ENCODE data around the gene MED9. TPM values are rescaled to one million over a fixed set of nuclear protein-coding genes. Genes with fewer than 3 reads are reported as not detected.
"Not testable (repeated sequence)": the region's sequence is repeated elsewhere in the genome, so short reads cannot be mapped to it uniquely, and the experiment has no call there.

The MED9 gene
- total RNA-seq, 1 donor from 2014 or later: 15.3 TPM

DNA sequence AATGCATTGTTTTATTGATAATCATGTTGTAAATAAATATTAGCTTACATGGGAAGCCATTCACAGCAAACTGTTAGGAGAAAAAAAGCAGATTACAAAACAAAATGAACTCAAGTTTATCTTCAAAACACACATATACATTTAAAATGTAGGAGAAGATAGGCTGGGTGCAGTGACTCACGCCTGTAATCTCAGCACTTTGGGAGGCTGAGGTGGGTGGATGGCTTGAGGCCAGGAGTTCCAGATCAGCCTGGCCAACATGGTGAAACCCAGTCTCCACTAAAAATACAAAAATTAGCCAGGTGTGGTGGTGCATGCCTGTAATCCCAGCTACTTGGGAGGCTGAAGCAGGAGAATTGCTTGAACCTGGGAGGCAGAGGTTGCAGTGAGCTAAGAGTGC lies 10.9 kb upstream of the MED9 start:
- H3K27ac Mint-ChIP-seq; H3K4me3 Mint-ChIP-seq; intact Hi-C loops (cut with micrococcal nuclease); DNase-seq; H3K36me3 Mint-ChIP-seq (ENCODE audit: low read depth); H3K4me1 Mint-ChIP-seq; H3K9me3 Mint-ChIP-seq: not testable (repeated sequence)
- H3K27me3 Mint-ChIP-seq: peaks cover 18% of the 10 kb centered on the region

GRCh38 chr17:17466511-17466910 lies 10.3 kb upstream of the MED9 start:
- Mint-ChIP-seq H3K27ac (no peak overlapping the region), H3K36me3 (ENCODE audit: low read depth) (no peaks in the 10 kb centered on the region), H3K9me3 (no peaks in the 10 kb centered on the region), H3K4me1 (no peaks in the 10 kb centered on the region), H3K4me3 (no peak overlapping the region), H3K27me3 (peaks cover 18% of the 10 kb centered on the region)
- intact Hi-C loops (cut with micrococcal nuclease): no loop called here
- no peak for DNase-seq

- H3K27me3 Mint-ChIP-seq: peaks cover 20% of the 10 kb centered on the region
- DNase-seq: no peak
- H3K4me3 Mint-ChIP-seq: no peak overlapping the region
- no peaks in the 10 kb centered on the region for H3K36me3 Mint-ChIP-seq (ENCODE audit: low read depth)
- no peak overlapping the region for H3K27ac Mint-ChIP-seq
- intact Hi-C loops (cut with micrococcal nuclease): no loop called here
- no peaks in the 10 kb centered on the region for H3K4me1 Mint-ChIP-seq
- H3K9me3 Mint-ChIP-seq: no peaks in the 10 kb centered on the region
Observed at GRCh38 chr17:17467016-17467415, 9.8 kb upstream of the MED9 start.

DNA sequence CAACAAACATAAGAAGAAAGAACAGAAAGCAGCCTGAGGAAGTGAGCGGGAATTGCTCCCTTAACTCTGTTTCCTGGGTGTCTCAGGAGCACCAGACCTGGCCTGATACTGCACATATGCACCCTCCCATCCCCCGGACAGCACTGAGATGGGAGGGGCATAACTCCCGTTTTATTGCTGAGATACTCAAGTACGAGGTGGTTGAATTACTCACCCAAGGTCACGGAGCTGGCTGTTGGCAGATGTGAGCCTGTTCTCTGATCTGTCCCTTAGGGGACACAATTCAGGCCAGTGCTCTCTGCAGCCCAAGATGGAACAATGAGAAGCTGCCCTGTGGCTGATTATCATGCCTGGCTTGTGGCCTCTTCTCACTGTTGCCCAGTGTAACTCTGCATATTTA lies 9.1 kb upstream of the MED9 start:
- Mint-ChIP-seq H3K4me1 (no peaks in the 10 kb centered on the region), H3K27ac (no peak overlapping the region), H3K9me3 (no peaks in the 10 kb centered on the region), H3K4me3 (no peak overlapping the region), H3K27me3 (peaks cover 24% of the 10 kb centered on the region), H3K36me3 (ENCODE audit: low read depth) (no peaks in the 10 kb centered on the region)
- no peak for DNase-seq
- intact Hi-C loops (cut with micrococcal nuclease): no loop called here

- intact Hi-C loops (cut with micrococcal nuclease): no loop called here
- H3K9me3 Mint-ChIP-seq: no peaks in the 10 kb centered on the region
- no peak for DNase-seq
- H3K4me3 Mint-ChIP-seq: no peak overlapping the region
- no peak overlapping the region for H3K27ac Mint-ChIP-seq
- no peaks in the 10 kb centered on the region for H3K36me3 Mint-ChIP-seq (ENCODE audit: low read depth)
- H3K27me3 Mint-ChIP-seq: peaks cover 31% of the 10 kb centered on the region
- H3K4me1 Mint-ChIP-seq: no peaks in the 10 kb centered on the region
Observed at GRCh38 chr17:17468217-17469010, 8.4 kb upstream of the MED9 start.

GRCh38 chr17:17469358-17469757 lies 7.4 kb upstream of the MED9 start:
- H3K27me3 Mint-ChIP-seq: peaks cover 31% of the 10 kb centered on the region
- intact Hi-C loops (cut with micrococcal nuclease): no loop called here
- no peak for DNase-seq
- H3K4me1 Mint-ChIP-seq: no peaks in the 10 kb centered on the region
- no peaks in the 10 kb centered on the region for H3K36me3 Mint-ChIP-seq (ENCODE audit: low read depth)
- no peak overlapping the region for H3K4me3 Mint-ChIP-seq
- no peak overlapping the region for H3K27ac Mint-ChIP-seq
- H3K9me3 Mint-ChIP-seq: no peaks in the 10 kb centered on the region

DNA sequence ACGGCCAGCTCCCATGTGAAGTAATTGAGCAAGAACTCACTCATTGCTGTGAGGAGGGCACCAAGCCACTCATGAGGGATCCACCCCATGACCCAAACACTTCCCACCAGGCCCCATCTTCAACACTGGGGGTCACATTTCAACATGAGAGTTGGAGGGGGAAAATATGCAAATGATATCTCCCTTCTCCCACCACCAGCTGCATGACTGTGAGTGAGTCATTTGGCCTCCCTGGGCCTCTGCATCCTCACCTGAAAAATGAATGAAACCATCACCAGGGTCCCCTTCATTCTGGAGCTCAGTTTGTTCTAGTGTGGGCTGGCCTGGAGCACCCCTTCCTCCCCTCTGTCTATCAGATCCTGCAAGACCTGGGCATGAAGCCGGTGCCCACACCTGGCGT lies 6.8 kb upstream of the MED9 start:
- no peaks in the 10 kb centered on the region for H3K9me3 Mint-ChIP-seq
- no peak overlapping the region for H3K4me3 Mint-ChIP-seq
- peaks cover 31% of the 10 kb centered on the region for H3K27me3 Mint-ChIP-seq
- H3K36me3 Mint-ChIP-seq (ENCODE audit: low read depth): no peaks in the 10 kb centered on the region
- intact Hi-C loops (cut with micrococcal nuclease): no loop called here
- H3K4me1 Mint-ChIP-seq: no peaks in the 10 kb centered on the region
- no peak overlapping the region for H3K27ac Mint-ChIP-seq
- no peak for DNase-seq

DNA sequence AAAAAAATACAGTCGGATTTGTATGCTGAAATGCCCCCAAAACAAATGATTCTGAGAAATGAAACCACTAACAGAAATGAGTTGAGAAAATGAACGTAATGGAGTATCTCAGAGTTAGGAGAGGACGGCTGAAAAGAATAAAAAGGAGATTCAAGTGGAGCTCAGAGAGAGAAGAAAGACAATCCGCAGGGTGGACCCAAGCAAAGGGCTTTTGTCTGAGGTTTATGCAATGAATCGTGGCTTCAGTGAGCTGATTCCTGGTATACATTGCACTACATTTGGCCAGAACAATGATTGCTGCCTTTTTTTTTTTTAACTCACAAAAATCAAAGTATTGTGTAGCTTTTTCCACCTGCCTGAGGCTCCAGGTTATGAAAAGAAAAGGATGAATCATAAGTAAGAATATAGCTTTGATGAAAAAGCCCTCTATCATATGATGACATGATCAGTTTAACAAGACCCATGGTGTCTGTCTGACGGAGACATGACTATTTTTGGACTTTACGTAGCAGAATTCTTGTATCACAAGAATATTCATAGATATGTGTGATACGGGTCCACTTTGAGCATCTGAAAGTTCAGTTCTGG lies 4.4 kb upstream of the MED9 start:
- peaks cover 2% of the 10 kb centered on the region for H3K36me3 Mint-ChIP-seq (ENCODE audit: low read depth)
- H3K4me1 Mint-ChIP-seq: peaks cover 5% of the 10 kb centered on the region
- H3K9me3 Mint-ChIP-seq: no peaks in the 10 kb centered on the region
- no peak overlapping the region for H3K4me3 Mint-ChIP-seq
- peak overlapping the region; percentile 13 for H3K27ac Mint-ChIP-seq
- intact Hi-C loops (cut with micrococcal nuclease): no loop called here
- H3K27me3 Mint-ChIP-seq: peaks cover 24% of the 10 kb centered on the region
- no peak for DNase-seq

- Mint-ChIP-seq H3K27me3 (peaks cover 15% of the 10 kb centered on the region), H3K27ac (no peak overlapping the region), H3K4me3 (no peak overlapping the region), H3K9me3 (no peaks in the 10 kb centered on the region), H3K4me1 (peaks cover 17% of the 10 kb centered on the region), H3K36me3 (ENCODE audit: low read depth) (peaks cover 2% of the 10 kb centered on the region)
- intact Hi-C loops (cut with micrococcal nuclease): no loop called here
- DNase-seq: no peak
Observed at GRCh38 chr17:17474341-17474740, 2.5 kb upstream of the MED9 start.

DNA sequence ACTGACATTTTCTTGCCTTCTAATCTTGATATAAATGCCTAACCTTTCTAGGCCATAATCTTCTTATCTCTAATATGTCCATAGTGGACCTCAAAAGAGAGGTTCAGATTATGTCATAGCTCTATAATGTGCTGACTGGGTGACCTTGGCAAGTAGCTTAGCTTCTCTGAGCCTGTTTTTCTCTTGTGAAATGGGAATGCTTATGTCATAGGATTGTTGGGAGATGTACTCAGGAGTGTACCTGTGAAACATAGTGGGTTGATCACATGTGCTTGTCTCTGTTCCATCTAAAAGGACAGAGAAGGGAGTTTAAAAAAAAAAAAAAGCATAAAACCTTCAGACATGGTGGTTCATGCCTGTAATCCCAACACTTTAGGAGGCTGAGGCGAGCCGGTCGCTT lies 2.4 kb downstream of the MED9 start:
- Mint-ChIP-seq H3K4me1 (peaks cover 46% of the 10 kb centered on the region), H3K9me3 (no peaks in the 10 kb centered on the region), H3K27me3 (peaks cover 2% of the 10 kb centered on the region), H3K27ac (no peak overlapping the region), H3K36me3 (ENCODE audit: low read depth) (peaks cover 19% of the 10 kb centered on the region), H3K4me3 (no peak overlapping the region)
- DNase-seq: no peak
- intact Hi-C loops (cut with micrococcal nuclease): no loop called here

DNA sequence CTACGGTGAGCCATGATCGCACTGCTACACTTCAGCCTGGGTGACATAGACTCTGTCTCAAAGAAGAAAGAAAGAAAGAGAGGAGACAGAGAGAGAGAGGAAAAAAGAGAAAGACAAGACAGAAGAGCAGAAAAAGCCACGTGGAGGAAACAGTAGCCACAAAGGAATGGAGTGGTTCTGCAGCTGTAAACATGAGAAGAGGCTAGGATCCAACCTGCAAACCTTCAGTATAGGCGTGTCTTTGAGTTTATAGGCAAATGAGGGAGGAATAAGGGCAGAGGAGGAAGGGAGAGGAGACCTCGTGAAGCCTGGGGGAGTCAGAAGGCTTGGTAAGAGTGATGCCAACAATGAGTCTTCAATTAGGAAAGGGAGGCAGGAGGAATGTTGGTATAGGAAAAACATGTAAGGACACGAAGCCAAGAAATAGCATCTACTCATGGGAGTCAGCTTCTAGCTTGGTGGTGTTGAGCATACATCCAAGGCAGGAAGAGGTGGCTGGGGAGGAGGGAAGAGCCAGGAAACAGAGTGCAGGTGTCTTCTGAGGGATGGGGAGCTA lies 3.9 kb downstream of the MED9 start:
- H3K36me3 Mint-ChIP-seq (ENCODE audit: low read depth): peaks cover 28% of the 10 kb centered on the region
- H3K4me3 Mint-ChIP-seq: no peak overlapping the region
- DNase-seq: no peak
- H3K27me3 Mint-ChIP-seq: peaks cover 2% of the 10 kb centered on the region
- intact Hi-C loops (cut with micrococcal nuclease): no loop called here
- H3K9me3 Mint-ChIP-seq: no peaks in the 10 kb centered on the region
- H3K27ac Mint-ChIP-seq: peak overlapping the region; percentile 23
- H3K4me1 Mint-ChIP-seq: peaks cover 53% of the 10 kb centered on the region

DNA sequence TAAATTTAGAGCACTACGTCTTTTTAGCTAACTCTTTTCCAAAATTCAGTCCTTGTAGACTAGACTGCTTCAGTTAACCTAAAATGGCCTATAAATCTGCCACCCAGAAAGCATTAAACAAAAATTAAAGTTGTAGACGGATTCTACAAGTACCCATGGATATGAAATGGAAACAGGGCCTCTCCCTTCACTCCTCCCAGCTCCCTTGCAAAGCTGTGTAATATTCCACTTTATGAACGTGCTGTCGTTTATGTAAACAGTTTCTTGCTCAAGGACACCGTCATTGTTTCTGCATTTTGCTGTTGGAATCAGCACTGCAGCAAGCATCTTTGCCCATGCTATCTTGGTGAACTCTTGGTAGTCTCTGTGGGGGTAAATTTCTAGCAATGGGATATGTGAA lies 5.1 kb downstream of the MED9 start:
- H3K4me3 Mint-ChIP-seq: no peak overlapping the region
- peaks cover 52% of the 10 kb centered on the region for H3K4me1 Mint-ChIP-seq
- H3K9me3 Mint-ChIP-seq: no peaks in the 10 kb centered on the region
- peaks cover 28% of the 10 kb centered on the region for H3K36me3 Mint-ChIP-seq (ENCODE audit: low read depth)
- H3K27ac Mint-ChIP-seq: no peak overlapping the region
- no peak for DNase-seq
- H3K27me3 Mint-ChIP-seq: peaks cover under 1% of the 10 kb centered on the region
- intact Hi-C loops (cut with micrococcal nuclease): no loop called here

DNA sequence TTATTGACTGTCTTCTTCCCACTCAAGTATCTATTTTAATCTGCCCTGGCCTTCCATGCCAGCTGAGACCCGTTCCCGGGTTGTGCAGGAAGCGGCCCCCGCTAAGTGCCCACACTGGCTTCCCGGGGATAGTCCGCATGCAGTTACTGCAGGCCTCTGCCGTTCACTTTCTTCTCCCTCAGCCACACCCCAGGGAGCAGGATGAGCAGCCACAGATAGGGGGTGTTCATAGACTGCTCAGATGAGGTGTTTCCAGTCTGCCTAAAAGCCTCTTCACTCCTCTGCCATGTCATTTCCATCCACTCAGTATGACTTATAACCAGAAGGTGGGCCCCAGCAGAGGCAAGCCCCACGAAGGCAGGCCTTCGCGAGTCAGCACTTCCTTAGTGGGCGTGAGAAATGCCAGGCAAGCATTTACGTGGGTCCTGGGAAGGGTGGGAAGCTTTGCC lies 7.7 kb downstream of the MED9 start:
- Mint-ChIP-seq H3K4me3 (peak overlapping the region; percentile 40), H3K4me1 (peaks cover 49% of the 10 kb centered on the region), H3K27me3 (no peaks in the 10 kb centered on the region), H3K9me3 (no peaks in the 10 kb centered on the region), H3K27ac (peak overlapping the region; percentile 81), H3K36me3 (ENCODE audit: low read depth) (peaks cover 42% of the 10 kb centered on the region)
- no peak for DNase-seq
- intact Hi-C loops (cut with micrococcal nuclease): no loop called here

- Mint-ChIP-seq H3K9me3 (no peaks in the 10 kb centered on the region), H3K4me3 (no peak overlapping the region), H3K27me3 (no peaks in the 10 kb centered on the region), H3K36me3 (ENCODE audit: low read depth) (peaks cover 45% of the 10 kb centered on the region), H3K4me1 (peaks cover 43% of the 10 kb centered on the region), H3K27ac (no peak overlapping the region)
- no peak for DNase-seq
- intact Hi-C loops (cut with micrococcal nuclease): no loop called here
Observed at GRCh38 chr17:17485420-17485819, 8.6 kb downstream of the MED9 start.
